NK-92 (cell line): ENCODE measurements around the gene KRT222.

Source experiments
- DNase-seq: peaks from one replicate; lab custom pipeline; 2025; ENCODE audit not compliant: unreplicated experiment; lab: John Stamatoyannopoulos, UW

The KRT222 gene

DNA sequence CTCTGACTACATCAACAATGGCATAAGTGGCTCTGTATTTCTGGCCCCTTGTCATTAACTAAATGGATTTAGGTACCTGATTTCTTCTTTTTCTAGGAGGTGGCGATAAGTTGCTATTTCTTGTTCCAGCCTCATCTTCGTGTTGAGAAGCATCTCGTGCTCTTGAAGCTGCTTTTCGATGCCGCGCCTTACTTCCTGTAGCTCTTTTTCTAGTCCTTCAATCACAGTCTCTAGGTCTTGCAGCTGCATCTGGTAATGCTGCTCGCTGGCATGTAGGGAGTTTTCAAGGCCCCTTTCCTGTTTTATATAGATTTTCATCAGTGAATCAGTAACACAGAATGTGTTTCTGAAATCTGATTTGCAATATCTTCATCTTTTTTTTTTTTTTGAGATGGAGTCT is 5.1 kb downstream of the KRT222 start:
- DNase-seq = no peak

DNA sequence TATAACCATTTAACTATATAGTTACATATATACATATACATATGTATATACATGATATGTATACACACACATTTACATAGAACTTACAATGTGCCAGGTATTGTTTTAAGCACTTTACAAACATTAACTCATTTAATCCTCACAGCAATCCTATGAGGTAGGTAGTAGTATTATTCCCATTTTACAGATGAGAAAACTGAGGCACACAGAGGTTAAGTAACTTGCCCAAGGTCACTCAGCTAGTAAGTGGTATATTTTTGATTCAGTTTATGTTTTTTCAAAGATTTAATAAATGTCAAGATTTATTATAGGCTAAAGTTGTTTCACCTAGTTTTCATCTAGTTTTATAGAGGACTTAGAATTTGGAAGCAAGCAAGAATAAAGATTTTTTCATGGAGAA is 6.6 kb downstream of the KRT222 start:
- no peak for DNase-seq

DNA sequence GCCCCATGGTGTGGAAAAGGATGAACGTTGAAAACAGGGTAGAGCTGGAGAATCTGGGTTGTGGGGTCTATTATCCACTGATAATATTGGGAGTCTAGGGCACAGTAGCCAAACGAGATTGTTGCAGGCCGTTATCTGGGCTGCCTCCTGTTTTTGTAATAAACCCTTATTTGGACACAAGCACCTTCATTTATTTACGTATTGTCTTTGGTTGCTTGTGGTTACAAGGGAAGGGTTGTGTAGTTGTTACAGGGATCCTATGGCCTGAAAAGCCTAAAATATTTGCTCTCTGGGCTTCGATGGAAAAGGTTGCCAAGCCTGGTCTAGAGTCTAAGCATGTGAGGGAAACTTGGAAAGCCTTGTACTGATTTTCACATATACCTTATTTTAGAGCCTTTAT is 13.0 kb downstream of the KRT222 start:
- DNase-seq = no peak

DNA sequence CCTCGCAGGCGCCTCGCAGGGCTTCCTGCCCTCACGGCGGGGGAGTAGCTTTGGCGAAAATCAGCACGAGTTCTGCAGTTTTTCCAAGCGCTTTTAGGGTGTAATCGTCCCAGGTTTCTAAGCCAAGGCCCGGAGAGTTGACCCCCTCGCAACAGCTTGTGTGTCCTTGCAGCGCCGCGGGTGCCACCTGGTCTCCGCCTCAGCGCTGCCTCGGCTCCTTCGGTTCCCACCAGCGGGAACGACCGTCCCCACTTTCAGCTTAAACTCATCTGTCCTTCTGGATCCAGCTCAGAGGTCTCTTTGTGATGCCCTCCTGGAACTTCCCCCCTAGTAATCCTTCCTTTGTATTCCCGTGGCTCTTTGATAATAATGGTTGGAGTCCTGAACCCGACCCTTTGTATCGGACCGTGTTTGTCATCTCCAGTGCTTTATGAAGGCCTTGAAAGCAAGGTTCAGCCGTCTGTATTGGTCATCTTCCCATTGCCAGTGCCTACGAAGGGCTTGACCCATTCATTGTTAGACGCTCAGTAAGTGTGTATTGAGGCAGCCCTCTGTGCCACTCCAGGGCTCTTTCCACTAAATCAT is 16.5 kb downstream of the KRT222 start:
- no peak for DNase-seq

DNA sequence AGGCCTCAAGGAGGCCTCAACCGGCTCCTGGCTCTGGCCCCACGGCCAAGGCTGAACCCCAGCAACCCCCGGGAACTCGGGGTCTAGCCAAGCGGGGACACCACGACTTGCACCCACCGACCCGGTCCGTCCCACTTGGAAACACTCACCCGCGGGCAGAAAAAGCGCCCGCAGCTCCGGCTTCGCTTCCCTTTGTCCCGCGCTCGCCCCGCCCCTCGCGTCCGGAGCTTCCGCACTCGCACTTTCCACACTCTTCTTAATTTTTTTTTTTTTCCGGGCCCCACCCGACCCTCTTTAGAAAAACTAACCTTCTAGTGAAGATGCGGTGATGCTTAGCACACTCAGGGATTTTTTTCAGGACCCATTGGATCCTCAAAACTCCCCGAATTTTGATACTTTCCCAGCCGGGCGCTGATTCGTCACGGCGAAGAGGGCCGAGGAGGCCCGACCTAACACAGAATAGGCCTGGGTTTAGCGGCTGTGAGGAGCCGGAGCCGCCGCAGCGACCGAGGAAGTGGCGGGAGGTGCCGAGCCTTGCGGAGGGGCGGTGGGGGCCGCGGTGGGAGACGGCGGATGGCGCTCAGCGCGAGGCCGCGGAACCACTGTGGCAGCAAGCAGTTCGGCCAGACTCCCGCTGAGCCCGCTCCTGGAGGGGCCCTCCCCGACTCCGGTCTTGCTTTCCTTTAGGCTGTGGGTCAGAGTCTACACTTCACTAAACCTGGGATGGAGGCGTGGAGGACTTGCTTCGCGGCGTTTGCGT is 17.2 kb downstream of the KRT222 start, which contains the start of gene SMARCE1:
SMARCE1 (minus strand) TSS at position 195 of the 760 bp plus-strand sequence. CDS start 2,016 bp downstream, outside the sequence.
- no peak for DNase-seq

DNA sequence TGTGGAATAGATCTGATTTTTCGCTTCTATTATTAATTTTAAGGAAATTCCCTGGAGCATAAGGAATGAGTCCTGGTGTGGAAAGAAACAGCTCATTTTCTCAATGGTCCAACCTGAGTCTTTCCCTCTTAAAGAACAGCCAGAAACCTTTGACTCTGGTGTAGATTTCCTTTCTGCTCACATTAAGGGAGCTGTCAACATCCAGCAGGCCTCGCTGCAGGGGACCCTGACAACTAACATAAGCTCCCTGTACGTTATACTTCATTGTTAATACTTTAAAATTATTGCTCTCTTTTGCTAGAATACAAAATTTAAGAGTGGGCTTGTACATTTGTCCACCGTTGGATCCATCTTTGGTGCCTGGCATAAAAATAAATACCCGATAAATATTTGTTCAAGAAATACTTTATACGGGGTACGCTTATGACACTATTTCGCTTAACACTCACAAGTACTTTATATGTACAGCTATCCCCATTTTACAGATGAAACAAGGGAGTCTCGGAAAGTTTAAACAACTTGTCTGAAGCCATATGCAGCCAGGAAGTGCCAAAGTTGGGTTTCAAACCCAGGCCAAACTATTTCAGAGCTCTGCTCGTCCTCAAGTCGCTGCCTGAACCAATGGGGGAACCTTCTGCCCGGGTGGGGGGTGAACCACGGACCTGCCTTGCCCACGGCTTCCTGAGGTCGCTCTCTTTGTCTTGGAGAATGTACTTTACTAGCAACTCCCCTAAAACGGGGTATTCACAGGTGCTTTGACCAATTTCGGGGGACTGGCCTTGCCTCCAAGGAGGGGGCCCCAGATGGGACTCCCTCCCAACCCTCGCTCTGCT is 18.0 kb downstream of the KRT222 start:
- DNase-seq = no peak

DNA sequence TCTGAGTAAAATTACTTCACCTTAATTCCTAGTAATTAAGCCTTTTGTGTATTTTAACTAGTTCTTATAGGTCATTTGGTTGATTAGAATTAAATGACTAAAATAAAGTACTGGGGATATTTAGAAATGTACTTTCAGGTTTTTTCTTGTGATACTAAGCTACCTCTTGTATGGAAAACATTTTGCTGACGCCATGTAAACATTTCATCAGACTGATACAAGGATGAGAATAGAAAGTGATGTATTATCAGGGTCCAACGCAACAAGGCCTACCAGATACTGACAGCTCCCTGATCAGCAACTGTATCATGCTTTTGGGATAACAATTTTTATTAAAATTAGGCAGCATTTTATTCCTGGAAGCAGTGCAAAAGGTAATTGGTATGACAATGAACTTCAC is 19.0 kb downstream of the KRT222 start:
- no peak for DNase-seq

GRCh38 chr17:40645291-40645690 is 19.7 kb downstream of the KRT222 start:
- no peak for DNase-seq

GRCh38 chr17:40637931-40638330 is 27.0 kb downstream of the KRT222 start:
- DNase-seq = no peak

DNA sequence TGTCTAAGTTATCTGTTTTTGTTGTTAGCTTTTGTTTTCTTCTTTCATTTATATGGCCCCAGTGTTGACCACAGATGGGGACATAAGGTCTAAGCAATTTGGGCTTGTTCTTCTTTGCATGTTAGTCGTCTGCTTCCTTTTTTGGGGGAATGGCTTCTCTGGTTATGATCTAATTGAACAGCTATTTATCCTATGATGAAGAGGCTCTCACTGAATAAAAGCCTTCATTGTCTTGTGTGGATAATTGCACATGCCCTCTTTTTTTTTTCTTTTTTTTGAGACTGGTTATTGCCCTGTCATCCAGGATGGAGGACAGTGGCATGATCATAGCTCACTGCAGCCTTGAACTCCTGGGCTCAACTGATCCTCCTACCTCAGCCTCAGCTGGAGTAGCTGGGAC is 31.1 kb downstream of the KRT222 start:
- DNase-seq = no peak

DNA sequence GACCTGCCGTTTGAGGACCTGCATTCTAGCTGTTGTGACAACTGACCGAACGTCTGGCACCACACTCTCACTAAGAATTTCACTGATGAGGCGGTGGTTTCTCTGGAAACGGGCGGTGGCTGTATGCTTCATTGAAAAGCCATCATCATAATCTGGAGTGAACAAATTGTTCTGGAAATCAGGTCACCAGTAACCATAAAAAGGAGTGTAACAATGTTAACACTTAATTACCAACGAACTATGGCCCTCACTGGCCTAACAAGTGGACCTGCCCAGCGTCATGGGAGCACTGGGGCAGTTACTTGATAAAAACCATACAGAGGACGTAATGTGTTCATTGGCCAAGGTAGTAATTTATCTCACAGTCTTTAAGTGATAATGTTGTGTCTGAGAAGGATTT is 32.8 kb downstream of the KRT222 start:
- DNase-seq = no peak

GRCh38 chr17:40629842-40630241 is 35.1 kb downstream of the KRT222 start:
- no peak for DNase-seq

DNA sequence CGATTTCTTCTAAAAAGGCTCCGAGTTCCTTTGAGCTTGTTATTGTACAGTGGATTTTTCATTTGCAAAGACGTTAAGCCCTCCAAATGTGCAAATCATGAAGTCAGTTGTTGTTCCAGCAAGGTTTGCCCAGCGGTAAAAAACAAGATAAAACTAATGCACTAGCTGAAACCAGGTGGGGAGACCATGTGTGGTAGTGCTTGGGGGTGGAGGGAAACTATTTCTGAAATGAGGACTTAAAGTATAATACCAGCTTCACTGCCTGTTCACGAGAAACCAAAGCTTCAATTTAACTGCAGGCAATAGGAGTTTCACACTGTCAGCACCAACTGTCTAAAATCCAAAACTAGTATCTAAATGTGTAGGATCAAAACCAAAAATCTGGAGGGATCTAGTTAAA is 39.7 kb downstream of the KRT222 start:
- no peak for DNase-seq

- no peak for DNase-seq
These were observed 41.4 kb downstream of the KRT222 start for GRCh38 chr17:40623419-40624210.

DNA sequence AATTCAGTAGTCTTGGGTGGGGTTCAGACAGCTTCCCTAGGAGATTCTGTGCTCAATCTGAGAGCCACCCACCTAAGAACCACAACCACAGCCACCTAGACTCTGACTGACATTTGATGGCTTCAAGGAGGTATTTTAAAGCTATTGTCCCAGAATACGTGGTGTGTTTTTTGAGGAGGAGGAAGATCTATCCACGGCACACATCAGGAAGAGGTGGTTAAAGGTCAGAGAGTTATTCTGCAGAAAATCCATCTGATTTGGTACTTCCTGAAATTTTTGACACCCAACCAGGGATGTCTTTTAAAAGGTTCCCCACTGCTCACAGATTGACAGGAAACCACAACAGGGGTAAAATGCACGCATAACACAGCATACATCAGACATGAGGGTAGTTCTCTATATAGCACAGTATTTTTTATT is 42.5 kb downstream of the KRT222 start:
- no peak for DNase-seq

DNA sequence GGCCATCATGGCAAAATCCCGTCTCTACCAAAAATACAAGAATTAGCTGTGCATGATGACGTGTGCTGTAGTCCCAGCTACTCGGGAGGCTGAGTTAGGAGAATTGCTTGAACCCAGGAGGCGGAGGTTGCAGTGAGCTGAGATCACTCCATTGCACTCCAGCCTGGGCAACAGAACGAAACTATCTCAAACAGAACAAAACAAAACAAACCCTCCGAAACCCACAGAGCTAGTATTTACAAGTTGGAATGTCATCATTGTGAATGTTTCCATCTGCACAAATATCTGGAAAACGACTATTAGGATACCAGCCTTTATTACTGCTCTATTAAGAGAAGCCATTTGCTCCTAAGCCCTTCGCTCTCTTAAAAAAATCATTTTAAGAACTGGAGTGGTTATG is 43.4 kb downstream of the KRT222 start:
- no peak for DNase-seq

GRCh38 chr17:40621019-40621418 is 44.0 kb downstream of the KRT222 start:
- no peak for DNase-seq

DNA sequence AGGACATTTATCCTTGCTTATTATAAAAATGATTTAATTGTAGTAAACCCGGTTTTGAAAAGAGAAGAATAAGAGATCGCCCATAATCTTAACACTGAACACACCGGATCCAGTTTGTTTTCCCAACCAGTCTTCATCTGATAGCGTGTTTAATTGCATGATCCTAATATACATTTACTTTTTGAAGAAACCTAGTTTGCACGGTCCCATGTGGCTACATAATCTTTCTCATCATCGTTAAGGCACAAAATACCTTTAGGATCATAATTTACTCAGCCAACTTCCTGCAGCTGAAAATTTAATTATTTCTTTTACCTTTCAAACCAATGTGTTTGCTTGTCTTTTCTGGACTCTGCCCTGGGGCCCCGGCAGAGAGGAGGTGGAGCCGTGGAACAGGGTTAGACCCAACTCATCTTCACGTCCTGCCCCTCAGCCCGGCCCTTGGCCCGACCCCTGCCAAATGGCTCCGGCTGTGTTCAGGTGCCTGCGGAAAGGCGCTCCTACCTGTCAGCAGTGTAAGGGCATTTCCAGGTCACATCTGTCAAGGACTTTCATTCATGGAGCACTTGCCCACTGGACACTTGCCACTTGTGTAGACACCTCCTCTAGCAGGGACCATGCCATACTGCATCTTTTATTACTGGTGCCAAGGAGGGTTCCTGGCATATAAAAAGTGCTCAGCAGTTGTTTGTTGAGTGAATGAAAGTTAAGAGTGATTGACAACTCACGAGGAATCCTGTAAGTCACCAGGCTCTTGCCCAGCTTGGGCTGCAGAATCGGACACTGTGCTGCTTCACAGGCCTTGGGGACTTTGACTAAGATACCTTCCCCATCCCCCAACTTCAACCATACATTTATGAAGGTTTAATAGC is 46.0 kb downstream of the KRT222 start:
- no peak for DNase-seq

DNA sequence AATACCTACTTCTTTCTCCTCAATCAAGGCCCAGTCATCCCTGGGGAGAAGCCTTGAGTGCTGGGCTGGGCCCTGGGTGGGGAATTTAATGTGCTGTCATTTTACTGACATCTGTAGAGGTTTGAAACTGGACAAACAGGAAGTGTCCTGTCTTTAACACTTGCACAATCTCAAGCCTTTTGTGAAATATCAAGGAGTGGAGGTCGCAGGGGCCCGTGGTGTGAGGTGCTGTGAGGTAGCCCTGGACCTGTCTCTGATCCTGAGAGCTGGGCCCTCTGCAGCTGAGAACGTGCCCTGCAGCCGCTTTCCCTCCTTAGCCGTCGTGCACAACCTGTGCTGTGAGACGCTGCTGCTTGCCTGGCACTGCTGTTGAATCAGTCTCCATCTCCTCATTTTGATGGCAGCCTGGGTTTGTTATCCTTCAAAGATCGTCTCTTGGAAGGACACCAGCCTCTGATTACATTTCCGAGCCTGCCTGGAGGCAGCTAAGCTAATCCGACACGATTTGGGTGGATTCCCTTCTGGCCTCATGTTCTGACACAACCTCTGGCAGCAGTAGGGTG is 47.2 kb downstream of the KRT222 start:
- no peak for DNase-seq

GRCh38 chr17:40616592-40616991 is 48.4 kb downstream of the KRT222 start:
- DNase-seq = no peak
